UCSD-AML1 (cell line): ENCODE results near the gene EMX2.

Source experiments
- DNase-seq: peaks from one replicate; lab custom pipeline; 2025; ENCODE audit not compliant: unreplicated experiment; lab: John Stamatoyannopoulos, UW

EMX2 gene

DNA sequence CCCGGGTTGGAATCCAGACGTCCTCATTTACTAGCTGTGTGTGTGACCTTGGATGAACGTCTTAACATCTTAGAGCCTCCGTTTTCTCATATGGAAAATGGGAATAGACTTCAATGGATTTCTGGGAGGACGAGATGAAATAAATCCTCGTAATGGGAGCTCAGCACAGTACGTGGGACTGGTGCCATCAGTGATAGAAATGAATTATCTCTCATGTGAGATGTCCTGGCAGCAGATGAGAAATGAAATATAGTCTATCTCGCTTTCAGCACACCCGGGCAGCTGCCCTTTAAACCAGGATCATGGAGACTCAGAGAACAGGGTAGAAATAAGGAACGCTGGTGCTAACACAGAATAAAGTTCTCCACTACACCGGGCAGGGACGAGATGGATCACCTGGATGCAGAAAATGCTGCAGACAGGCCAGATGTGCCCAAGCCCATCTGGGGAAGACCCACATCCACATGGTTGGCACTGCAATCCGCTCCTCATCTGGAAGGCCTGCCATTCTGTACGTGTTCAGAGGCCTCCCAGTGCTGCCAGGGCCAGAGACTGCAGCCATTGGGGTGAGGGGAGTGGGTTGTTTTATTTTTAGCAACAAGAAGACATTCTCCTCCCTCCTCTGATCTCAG is 11.1 kb upstream of the EMX2 start:
- DNase-seq: no peak

DNA sequence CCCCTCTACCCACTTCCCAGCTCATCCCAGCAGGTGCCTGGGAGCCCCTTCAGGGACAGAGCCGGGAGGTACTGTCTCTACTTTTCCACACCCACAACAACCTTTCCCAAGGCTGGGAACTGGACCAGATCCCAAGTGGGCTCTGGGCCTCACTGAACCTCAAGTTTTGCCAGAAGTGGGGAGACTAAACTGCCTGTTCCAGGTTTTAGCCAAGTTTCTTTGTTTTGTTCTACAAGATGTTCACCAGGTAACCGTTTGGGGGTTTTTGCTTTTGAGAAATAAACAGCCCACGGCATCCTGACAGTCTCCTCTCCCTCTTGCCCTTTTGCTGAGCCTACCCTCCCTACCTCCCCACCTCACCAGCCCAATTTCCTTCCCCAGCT is 10.6 kb upstream of the EMX2 start:
- no peak for DNase-seq

- no peak for DNase-seq
Observed at GRCh38 chr10:117532451-117533107, 10.0 kb upstream of the EMX2 start.

GRCh38 chr10:117533507-117534281 is 8.9 kb upstream of the EMX2 start:
- no peak for DNase-seq

DNA sequence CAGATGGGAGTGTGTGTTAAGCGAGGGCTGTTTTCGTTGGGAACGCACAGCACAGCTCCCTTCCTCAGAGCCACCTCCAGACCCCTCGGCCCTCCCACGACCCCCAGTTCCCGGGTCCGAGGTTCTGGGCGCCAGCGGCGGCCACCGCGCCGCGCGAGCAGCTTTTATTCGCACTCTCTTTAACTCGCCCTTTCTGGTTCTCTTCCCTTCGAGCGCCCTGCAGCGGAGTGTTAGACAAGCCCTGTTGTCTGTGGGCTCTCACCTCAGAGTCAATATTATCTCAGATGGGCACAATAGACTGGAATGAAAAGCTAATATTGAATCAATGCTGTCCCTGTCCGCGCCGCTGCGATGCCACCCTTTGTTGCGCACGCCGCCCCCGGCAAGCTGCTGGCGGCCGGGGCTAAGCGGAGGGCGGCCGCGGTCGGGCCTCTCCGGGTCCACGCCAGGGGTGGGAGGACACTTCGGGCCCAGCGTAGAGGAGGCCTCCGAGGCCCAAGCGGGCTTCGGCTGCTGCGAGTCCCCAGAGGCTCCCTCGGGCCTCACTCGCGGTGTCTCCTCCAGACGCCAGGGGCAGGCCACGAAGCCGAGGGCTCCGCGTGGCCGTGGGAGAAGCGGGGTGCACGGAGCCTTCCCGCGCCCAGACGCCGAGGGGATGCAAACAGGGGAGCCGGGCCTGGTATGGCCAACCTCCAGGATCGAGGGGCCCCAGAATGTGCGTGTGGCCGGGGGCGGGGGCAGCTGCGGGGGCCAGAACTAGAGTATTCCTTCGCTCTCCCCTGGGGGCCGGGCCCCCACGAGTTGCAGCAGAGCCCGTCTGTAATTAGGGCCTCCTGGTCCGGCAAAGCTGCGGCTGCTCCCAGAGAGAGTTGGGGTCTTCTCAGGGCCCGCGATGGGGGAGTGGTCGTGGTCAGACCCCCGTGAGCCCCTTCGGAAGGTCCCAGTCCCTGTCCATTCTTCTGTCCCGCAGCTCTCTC is 7.9 kb upstream of the EMX2 start:
- DNase-seq: no peak

GRCh38 chr10:117535298-117536071 is 7.1 kb upstream of the EMX2 start:
- no peak for DNase-seq

DNA sequence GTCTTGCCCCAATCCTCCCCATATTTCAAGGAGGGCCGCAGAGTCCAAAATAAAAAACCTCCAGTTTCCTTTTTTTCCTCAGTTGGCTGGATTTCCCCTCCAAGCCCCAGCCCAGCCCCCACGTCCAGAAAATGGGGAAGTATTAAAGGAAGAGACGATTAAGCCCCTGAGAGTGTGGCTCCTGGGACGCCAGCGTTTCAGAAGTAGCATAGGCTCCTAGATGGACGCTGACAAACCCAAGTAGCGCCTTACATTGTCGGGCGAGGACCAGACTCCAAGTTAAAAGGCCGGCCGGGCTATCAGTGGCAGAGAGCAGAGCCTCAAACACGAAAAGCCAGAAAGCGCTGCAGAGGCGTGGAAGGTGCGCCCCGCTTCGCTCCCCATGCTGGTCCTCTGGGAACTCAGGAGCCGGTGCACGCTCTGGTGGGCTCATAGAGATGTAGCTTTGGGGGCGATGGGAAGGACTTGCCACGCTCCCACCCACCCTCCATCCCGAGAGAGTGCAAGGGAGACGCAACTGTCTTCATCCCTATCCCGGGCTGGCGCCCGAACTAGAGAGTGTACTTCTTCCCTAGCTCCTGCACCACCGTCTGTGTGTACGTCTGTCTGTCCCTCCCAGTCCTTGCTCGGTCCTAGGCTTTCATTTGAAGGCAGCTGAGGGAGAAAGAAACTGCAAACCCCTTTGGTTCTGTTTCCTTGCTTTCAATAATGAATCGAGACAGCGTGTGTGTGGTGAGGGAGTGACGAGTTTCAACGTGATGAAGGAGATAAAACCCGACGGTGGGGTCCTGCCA is 6.3 kb upstream of the EMX2 start:
- DNase-seq: no peak

DNA sequence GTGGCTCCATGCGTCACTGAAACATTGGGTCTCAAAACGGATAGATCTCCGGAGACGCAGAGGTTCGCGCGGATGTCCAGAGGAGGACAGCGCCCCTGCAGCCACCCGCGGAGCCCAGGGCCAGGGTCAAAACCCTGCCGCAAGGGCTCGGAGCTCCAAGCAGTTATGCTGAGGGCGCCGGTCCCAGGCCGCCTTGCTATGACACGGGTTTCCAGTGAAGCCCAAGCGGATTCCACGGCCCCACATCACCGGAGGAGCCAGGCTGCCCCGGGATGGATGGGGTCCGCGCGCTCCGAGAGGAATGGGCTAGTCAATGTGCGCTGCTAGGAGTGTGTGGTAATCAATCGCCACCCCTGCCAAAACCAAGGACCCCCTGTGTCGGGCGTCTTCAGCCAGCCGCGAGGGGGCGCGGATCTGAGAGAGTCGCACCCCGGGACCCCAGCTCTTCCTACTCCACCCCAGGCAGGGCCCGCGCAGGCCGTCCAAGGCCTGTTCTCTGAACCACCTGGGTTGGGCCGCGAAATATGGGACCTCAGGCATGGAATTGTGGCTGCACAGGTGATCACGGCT is 5.6 kb upstream of the EMX2 start:
- no peak for DNase-seq

- DNase-seq: peak; percentile 22
Observed at GRCh38 chr10:117537436-117537903, 5.1 kb upstream of the EMX2 start.

DNA sequence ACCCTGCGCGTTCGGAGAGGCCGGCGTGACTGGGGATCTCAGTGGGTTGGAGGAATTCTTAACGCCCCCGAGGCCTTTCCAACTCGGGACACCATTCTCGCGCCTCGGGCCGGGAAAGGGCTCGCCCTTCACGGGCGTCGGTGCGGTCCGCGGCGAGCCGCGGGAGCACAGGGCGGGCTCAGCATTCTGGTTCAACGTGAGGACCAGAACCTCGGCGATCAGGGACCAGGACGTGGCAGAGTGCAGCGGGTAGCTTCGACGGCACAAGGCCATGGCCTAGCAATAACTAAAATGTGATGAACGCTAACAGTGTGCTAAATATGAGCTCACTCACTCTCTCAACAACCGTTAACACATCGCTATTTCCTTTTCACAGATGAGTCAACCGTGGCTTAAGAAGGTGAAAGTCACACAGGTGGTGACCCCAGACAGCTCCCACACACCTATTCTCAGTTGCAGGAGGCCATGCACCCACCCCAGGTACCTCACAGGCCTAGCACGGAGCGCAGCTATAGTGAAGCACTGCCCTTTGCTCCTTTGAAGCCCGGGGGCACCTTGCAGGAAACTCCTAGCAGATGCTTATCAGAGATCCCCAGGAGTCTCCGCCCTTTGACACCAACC is 4.5 kb upstream of the EMX2 start:
- DNase-seq: no peak

GRCh38 chr10:117539361-117539773 is 3.2 kb upstream of the EMX2 start:
- DNase-seq: no peak

- DNase-seq: no peak
Observed at GRCh38 chr10:117539903-117540639, 2.5 kb upstream of the EMX2 start.

DNA sequence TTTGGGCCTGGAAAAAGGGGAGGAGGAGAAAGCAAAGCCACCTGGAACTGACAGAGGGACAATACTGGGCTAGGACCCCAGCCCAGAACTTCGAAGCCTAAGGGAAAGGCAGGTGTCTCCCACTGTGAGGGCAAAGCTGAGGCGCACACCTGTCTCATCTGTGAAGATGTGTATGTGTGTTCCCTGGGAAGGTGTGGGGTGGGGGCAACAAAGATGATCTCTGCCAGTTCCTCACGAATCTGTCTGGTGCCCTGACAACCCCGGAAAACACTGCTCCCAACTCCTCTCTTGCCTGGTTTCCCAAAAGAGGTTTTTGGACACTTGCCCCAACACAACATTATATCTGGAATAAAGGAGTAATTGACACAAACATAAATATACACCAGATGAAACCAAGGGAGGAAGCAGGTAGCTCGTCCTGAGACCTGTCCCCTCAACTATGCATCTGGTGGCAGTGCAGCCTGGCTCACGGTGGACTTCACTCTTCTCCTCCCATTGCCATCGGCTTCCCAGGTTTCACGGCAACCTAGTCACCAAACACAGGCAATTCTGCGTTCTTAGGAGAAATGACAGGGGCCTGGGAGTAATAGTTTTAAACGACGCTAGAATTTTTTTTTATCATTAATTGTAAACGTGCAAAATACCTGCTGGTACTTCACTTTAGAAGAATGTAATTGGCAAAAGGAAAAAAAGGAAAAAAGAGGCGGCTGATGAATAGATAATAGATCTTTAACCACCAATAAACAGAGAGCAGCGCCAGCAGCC is 1.7 kb upstream of the EMX2 start:
- DNase-seq: no peak

- no peak for DNase-seq
Observed at GRCh38 chr10:117541405-117541908, 1.1 kb upstream of the EMX2 start.

DNA sequence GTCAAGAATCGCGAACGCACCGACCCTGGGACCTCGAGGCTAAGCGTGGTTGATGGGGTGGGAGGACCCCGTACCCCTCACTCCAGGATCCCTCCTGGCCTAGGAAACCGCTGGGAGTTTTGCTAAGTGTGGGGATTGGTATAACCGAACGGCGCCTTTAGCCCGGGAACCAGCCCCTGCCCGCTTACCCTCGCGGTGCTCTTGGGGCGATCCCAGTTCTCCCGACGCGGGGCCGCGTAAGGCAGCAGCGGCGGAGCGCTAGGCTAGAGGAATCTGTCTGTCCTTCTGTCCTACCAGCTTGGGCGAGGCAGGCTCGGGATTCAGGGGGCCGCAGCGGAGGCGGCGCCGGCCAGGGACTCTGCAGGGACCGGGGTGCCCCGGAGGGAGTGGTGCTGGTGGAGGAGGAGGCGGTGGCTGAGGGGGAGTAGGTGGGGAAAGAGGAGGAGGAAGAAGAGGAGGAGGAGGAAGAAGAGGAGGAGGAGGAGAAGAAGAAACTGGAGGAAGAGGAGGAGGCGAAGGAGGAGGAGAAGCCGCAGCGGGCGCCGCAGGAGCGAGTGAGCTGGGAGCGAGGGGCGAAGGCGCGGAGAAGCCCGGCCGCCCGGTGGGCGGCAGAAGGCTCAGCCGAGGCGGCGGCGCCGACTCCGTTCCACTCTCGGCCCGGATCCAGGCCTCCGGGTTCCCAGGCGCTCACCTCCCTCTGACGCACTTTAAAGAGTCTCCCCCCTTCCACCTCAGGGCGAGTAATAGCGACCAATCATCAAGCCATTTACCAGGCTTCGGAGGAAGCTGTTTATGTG is 439 bp upstream of the EMX2 start:
- DNase-seq: no peak
